OCI-LY3 (cell line): ENCODE measurements around the gene HIC1.

ENCODE experiments used
- H2AFZ ChIP-seq: fragments of 200-600, 300-600 bp; shearing (Covaris generic); 2 replicates; pipeline ENCODE4 v1.6.0; 2014; ENCODE audit warnings: antibody characterized with exemption, low read depth, low read length
- H3K27ac ChIP-seq: fragments of 200-600, 300-600 bp; sonication (generic); 2 replicates; pipeline ENCODE4 v1.5.1; 2014; ENCODE audit warnings: mild to moderate bottlenecking, low read length, moderate library complexity, mixed read lengths
- H3K27me3 ChIP-seq: fragments of 200-600, 300-600 bp; sonication (generic); 2 replicates; pipeline ENCODE4 v1.6.1; 2014; ENCODE audit warnings: low read depth, low read length, mixed read lengths
- H3K36me3 ChIP-seq: fragments of 200-600, 300-600 bp; sonication (generic); replicated peaks from 2 replicates; pipeline ENCODE3; 2014; ENCODE audit warnings: low read depth, low read length, mixed read lengths
- H3K4me1 ChIP-seq: fragments of 300-600, 200-600 bp; sonication (generic); 2 replicates; pipeline ENCODE4 v1.6.1; 2014; ENCODE audit warnings: low read length, mixed read lengths
- H3K4me2 ChIP-seq: fragments of 200-600, 300-600 bp; sonication (generic); 2 replicates; pipeline ENCODE4 v1.6.1; 2014; ENCODE audit warnings: low read length, mixed read lengths
- H3K4me3 ChIP-seq: fragments of 300-600, 200-600 bp; sonication (generic); 2 replicates; pipeline ENCODE4 v1.5.1; 2014; ENCODE audit warnings: antibody characterized with exemption, mild to moderate bottlenecking, low read length, moderate library complexity
- H3K79me2 ChIP-seq: fragments of 300-600, 200-600 bp; shearing (Covaris generic); 2 replicates; pipeline ENCODE4 v1.6.1; 2014; ENCODE audit warnings: mild to moderate bottlenecking, low read length, mixed read lengths
- H3K9ac ChIP-seq: fragments of 300-600, 200-600 bp; shearing (Covaris generic); 2 replicates; pipeline ENCODE4 v1.6.0; 2014; ENCODE audit warnings: mild to moderate bottlenecking, low read length, moderate library complexity
- H3K9me3 ChIP-seq: fragments of 200-600, 300-600 bp; shearing (Covaris generic); 2 replicates; pipeline ENCODE4 v1.6.1; 2014; ENCODE audit warnings: low read length, mixed read lengths; ENCODE audit not compliant: insufficient read depth
- H4K20me1 ChIP-seq: fragments of 200-600, 300-600 bp; sonication (generic); 2 replicates; pipeline ENCODE4 v1.6.1; 2016; ENCODE audit warnings: low read length, mixed read lengths; ENCODE audit not compliant: insufficient read depth
- EZH2phosphoT487 ChIP-seq: fragments of 200-600 bp; shearing (Covaris generic); IDR thresholded peaks from 2 replicates; pipeline ENCODE4 v1.6.1; 2018; ENCODE audit warnings: antibody characterized with exemption, mixed run types, low read depth
- TF ChIP-seq, protein P1 (sequence below): fragments of 200-600, 300-600 bp; sonication (generic); IDR thresholded peaks from 2 replicates; pipeline ENCODE4 v1.5.1; 2014; ENCODE audit warnings: antibody characterized with exemption, low read length, low read depth

The HIC1 gene

DNA sequence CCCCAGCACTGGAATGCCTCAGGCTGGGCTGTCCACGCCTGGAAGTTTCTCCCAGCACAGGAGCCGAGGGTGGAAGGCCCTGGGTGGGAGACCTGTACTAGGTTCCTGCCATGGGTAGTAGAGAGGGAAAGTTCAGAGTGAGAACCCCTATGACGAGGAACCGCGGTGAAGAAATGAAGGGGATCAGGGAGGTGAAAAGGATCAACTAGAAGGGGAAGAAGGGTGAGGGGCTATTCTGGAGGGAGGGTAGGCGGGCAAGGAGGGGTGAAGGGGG, 5.4 kb downstream of the HIC1 start:
- no peak overlapping the region for H2AFZ ChIP-seq
- no peak overlapping the region for H3K27ac ChIP-seq
- H3K36me3 ChIP-seq: no peaks in the 10 kb centered on the region
- no peak overlapping the region for H3K4me2 ChIP-seq
- H3K9ac ChIP-seq: no peak overlapping the region
- H4K20me1 ChIP-seq: peaks cover 6% of the 10 kb centered on the region; the same call in 1 of the 2 replicates
- no peak overlapping the region for H3K4me3 ChIP-seq
- no peaks in the 10 kb centered on the region for H3K79me2 ChIP-seq
- TF ChIP-seq, protein P1, sequence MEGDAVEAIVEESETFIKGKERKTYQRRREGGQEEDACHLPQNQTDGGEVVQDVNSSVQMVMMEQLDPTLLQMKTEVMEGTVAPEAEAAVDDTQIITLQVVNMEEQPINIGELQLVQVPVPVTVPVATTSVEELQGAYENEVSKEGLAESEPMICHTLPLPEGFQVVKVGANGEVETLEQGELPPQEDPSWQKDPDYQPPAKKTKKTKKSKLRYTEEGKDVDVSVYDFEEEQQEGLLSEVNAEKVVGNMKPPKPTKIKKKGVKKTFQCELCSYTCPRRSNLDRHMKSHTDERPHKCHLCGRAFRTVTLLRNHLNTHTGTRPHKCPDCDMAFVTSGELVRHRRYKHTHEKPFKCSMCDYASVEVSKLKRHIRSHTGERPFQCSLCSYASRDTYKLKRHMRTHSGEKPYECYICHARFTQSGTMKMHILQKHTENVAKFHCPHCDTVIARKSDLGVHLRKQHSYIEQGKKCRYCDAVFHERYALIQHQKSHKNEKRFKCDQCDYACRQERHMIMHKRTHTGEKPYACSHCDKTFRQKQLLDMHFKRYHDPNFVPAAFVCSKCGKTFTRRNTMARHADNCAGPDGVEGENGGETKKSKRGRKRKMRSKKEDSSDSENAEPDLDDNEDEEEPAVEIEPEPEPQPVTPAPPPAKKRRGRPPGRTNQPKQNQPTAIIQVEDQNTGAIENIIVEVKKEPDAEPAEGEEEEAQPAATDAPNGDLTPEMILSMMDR: no peak
- TF ChIP-seq EZH2phosphoT487: no peak
- no peaks in the 10 kb centered on the region for H3K9me3 ChIP-seq
- peaks cover 3% of the 10 kb centered on the region; the same call in 1 of the 2 replicates for H3K4me1 ChIP-seq
- no peaks in the 10 kb centered on the region for H3K27me3 ChIP-seq

DNA sequence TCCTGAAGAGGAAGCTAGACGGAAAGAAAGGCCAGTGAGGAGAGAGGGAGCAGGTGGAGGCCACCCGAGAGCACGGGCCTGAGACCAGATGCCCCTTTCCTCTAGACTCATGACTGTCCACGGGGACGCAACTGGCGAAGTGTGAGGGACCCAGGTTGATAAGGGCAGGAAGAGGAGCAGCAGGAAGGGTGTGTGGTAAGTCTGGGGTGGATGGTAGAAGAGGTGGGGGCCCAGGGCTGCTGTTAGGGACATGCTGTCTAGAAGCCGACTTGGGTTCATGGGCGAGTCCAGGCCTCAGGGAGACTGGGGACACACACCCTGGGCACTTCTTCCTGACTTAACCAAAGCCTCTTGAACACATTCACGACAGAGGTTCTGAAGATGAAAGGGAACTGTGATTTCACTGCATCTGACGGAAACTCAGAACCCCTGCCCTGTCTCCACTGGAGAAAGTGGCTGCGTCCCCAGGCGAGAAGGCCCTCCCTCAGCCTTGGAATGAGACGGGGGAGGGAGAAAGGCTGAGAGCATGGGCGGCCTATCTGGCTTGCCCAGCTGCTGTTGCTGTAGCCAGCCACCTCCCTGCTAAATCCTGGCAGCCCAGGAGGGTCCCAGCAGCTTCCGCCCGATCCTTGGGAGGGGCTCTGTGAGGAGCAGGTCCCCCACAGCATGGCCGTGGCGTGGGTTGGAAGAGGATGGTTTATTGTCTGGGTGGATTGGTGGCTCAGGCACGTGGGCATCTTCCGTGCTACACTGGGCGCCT, 6.0 kb downstream of the HIC1 start:
- Histone ChIP-seq H4K20me1 (peaks cover 8% of the 10 kb centered on the region; the same call in 1 of the 2 replicates), H3K27ac (no peak overlapping the region), H3K4me3 (no peak overlapping the region), H3K9ac (no peak overlapping the region), H3K4me2 (no peak overlapping the region), H3K79me2 (no peaks in the 10 kb centered on the region), H3K36me3 (no peaks in the 10 kb centered on the region), H3K27me3 (no peaks in the 10 kb centered on the region), H2AFZ (no peak overlapping the region), H3K4me1 (peaks cover 3% of the 10 kb centered on the region; the same call in 1 of the 2 replicates), H3K9me3 (no peaks in the 10 kb centered on the region)
- TF ChIP-seq EZH2phosphoT487: no peak
- TF ChIP-seq, protein P1: no peak

DNA sequence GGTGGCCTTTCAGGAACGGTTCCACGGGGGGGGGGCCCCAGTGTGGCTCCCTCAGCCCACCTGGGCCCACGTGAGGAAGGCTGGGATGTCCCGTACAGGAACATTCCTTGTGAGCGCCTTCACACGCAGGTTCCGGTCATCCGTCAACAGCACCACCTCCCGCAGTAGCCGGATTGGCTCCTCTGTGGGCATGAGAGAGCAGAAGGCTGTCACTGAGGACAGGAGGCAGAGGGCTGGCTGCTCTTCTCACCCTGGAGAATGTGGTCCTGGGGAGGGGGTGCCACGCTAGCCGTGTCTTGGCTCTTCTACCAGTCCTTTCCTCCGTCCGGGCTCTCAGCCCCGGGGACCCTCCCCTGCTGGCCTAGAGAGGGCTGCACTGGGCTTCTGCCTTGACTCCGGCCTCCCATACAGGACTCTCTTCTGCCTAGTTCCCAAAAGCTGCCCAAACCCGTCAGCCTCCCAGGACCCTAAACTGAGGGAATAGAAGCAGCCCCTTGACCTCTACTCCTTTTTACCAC, 6.6 kb downstream of the HIC1 start:
- H3K9me3 ChIP-seq: no peaks in the 10 kb centered on the region
- H3K27ac ChIP-seq: no peak overlapping the region
- TF ChIP-seq, protein P1: no peak
- TF ChIP-seq EZH2phosphoT487: no peak
- H3K79me2 ChIP-seq: no peaks in the 10 kb centered on the region
- no peak overlapping the region for H3K9ac ChIP-seq
- H3K4me2 ChIP-seq: no peak overlapping the region
- peaks cover 8% of the 10 kb centered on the region; the same call in 1 of the 2 replicates for H4K20me1 ChIP-seq
- no peaks in the 10 kb centered on the region for H3K4me1 ChIP-seq
- H3K27me3 ChIP-seq: no peaks in the 10 kb centered on the region
- H3K4me3 ChIP-seq: no peak overlapping the region
- no peak overlapping the region for H2AFZ ChIP-seq
- no peaks in the 10 kb centered on the region for H3K36me3 ChIP-seq

DNA sequence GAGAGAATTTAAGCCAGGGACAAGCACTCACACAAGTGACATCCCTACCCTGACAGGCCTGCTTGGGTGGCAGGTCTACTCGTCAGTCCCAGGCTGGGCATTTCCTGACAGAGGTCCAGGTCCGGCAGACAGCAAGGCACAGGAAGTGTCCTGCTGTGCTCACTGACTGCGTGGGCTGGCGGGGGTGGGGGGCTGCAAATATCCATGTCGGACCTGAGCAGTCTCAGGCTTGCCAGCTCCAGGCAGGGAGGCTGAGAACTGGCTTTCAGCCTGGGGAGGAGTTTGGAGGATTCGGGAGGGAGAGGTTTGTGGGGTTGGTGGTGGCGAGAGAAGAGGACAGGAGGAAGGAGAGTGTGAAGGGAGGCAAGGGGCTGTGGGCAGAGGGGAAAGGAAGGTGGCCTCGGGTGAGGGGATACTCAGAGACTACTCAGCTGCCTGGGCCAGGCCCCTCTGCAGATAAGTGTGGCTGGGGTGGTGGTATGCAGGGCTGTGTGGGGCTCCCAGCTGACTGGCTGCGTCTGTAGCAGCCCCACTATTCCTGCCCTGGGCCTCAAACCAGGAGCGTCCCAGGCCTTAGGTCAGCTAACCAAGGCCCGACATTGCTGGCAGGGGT, 7.8 kb downstream of the HIC1 start:
- H3K27ac ChIP-seq: no peak overlapping the region
- no peak overlapping the region for H2AFZ ChIP-seq
- H3K4me1 ChIP-seq: no peaks in the 10 kb centered on the region
- TF ChIP-seq, protein P1: no peak
- no peaks in the 10 kb centered on the region for H3K9me3 ChIP-seq
- peaks cover 17% of the 10 kb centered on the region; the same call in 1 of the 2 replicates for H4K20me1 ChIP-seq
- H3K9ac ChIP-seq: no peak overlapping the region
- H3K36me3 ChIP-seq: no peaks in the 10 kb centered on the region
- no peak overlapping the region for H3K4me2 ChIP-seq
- no peak overlapping the region for H3K4me3 ChIP-seq
- H3K79me2 ChIP-seq: no peaks in the 10 kb centered on the region
- no peaks in the 10 kb centered on the region for H3K27me3 ChIP-seq
